SIG-M5 (cell line): ENCODE data around the gene HECTD3.
A peak's percentile ranks its signal among the peaks of the same experiment; 100 is the strongest.
"Not testable (repeated sequence)": the region's sequence is repeated elsewhere in the genome, so short reads cannot be mapped to it uniquely, and the experiment has no call there.

Experiments
- DNase-seq: peaks from one replicate; lab custom pipeline; 2025; lab: John Stamatoyannopoulos, UW

HECTD3 gene

DNA sequence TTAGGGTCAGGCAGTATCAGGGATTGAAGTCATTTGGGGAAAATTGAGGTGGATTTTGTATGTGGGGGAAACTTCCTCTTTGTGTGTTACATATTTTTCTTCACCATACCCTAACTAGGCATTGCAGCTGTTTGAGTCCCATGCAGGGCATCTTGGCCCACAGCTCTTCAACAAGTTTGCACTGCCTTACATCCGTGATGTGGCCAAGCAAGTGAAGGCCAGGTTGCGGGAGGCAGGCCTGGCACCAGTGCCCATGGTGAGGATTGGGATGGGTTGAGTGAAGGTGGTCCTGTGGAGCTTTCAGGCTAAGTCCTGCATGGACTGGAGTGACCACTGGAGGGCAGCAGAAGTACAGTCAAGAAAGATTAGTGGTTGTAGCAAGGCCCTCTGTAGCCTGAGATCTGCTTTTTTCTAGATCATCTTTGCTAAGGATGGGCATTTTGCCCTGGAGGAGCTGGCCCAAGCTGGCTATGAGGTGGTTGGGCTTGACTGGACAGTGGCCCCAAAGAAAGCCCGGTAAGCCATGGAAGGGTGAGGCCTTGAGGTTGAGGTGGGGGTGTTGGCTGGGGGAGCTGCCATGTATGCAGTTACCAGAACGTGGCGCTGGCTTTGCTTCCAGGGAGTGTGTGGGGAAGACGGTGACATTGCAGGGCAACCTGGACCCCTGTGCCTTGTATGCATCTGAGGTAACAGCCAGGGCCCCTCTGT, 3.4 kb upstream of the HECTD3 start:
- DNase-seq = no peak

GRCh38 chr1:45013551-45014209, 2.6 kb upstream of the HECTD3 start:
- DNase-seq = no peak

- DNase-seq = no peak
Observed at GRCh38 chr1:45012639-45013278, 1.6 kb upstream of the HECTD3 start.

DNA sequence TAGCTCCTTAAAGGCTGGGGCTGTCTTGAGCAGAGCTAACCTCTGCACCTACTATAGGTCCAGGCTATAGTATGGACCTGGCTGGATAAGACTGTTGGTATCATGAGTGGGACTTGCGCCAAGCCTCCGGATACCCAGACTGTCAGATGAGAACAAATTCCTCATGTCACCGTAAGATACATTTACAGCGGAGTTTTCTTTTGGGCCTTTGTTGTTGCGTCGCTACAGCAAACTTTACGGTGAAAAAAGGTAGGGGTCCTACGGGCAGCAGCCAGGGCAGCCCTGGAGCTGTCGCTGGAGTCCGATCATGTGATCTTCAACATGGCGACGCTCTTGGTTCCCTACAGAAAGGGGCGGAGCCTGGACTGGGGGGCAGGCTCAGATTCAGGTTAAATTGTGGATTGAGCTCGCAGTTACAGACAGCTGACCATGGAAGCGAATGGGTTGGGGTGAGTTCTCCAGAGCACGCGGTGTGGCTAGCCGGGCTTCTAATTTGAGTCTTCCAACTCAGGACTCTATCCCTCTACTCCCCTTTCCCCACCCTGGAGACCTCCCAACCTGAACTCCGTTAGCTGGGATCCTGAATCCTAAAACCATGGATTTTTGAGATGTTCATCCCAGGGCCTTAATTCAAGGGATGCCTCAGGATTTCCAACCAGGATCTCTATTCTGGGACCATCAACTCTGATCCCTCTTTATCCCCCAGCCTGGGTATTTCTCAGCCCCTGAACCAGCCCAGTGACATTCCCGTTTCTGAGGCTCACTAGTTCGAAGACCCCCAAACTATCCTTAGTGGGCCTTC, 914 bp upstream of the HECTD3 start, which contains the start of gene UROD:
Gene UROD (plus strand): TSS at position 418 of the 802 bp plus-strand sequence. CDS start 12 bp downstream, at position 430.
- peak; percentile 69 for DNase-seq

GRCh38 chr1:45009956-45010854, 919 bp downstream of the HECTD3 start:
- DNase-seq = no peak

- no peak for DNase-seq
Observed at GRCh38 chr1:45009296-45009865, 1.7 kb downstream of the HECTD3 start.

DNA sequence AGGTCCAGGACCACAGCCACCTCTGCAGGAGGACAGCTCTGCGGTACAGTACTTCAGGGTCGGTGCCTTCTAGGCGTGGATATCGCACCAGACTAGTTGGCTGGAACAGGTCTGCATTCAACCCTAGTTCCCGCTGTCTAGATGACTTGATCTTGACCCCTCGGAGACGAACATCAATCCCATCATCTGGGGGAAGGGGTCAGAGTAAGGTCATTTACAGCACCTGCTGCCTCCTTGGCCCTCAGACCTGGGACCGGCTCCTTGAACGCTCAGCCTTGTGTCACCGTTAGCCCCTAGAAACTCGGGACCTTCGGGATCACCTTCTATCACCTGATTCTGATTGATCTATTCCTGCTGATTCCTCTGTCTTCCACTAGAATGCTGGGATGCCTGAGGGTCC, 2.6 kb downstream of the HECTD3 start:
- DNase-seq = no peak

DNA sequence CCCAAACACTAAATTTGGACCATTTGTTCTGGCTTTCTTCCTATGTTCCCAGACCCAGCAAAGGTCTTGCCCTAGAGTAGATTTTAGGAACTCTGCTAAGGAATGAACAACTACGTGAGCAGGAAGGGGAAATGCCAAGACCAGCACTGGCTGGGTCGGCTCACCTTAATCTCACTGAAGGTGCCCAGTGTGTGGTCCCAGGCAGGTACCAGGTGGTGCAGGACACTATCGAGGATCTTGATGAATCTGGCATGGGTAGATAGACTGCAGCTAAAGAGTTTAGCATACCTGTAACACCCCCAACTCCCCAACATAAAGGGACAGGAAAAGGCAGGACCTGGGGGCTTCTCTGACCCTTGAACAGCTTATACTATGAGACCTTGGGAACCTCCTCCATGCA, 3.0 kb downstream of the HECTD3 start:
- no peak for DNase-seq

GRCh38 chr1:45007311-45007710, 3.8 kb downstream of the HECTD3 start:
- no peak for DNase-seq

- no peak for DNase-seq
Observed at GRCh38 chr1:45005761-45006160, 5.4 kb downstream of the HECTD3 start.

- no peak for DNase-seq
Observed at GRCh38 chr1:45004281-45004920, 6.7 kb downstream of the HECTD3 start.

DNA sequence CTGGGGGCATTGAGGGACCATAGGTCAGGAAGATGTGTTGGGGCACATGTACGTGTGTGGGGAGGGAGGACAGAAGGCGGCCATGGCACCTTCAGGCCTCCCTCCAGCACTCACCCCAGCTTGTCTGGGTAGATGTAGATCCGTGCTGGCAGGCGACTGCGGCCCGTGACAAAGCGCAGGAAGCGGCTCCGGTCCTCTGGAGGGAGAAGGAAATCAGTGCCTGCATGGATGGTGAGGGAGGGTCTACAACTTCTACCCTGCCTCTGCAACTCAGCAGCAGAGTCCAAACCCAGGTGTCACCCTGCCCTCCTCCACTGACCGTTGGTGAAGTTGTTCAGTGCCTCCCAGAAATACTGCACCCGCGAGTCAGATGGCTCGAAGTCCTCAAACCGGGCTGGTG, 7.4 kb downstream of the HECTD3 start:
- DNase-seq = no peak

DNA sequence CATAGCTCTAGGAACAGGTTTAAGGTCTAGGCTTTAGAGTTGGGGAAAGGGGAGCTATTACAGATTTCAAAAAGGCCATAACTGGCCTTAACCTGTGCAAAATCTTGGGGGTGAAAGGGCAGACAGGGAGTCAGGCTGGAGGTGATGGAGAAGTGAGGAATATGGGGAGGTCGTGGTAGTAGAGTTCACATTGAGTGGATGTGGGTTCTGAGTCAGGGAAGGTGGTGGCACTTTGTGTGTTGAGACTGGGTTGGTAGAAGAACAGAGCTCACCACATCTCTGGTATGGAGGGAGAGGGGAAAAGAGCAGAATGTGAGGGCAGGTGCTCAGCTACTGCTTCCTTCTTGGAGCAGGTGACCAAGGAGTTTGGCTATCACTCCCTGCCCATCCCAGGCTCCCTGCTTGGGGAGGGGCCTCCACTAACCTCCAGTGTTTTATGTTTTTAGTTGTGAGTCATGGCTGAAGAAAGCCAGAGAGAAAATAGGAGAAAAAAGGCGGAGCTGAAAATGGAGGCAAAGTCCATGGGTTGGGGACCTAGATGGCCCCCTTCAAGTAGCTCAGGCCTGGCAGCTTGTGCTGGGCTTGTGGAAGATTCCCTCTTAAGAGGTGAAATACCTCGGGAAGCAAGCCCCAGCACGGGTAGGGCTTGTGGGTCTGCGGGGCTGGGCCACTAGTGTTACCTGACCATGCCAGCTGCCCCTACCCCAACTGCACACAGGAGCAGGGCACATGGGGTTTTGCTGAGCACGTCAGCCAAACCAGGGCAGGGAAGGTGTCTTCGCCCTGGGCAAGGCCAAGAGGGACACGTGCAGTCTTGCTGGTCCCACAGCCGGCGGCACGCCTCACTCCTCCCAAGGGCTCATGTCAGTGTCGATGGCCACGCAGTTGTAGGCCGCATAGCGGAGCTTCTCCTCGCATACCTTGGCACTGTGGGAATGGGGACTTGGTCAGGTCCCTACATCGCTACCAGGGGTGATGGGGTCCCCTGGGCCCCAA, 8.2 kb downstream of the HECTD3 start:
- DNase-seq = no peak

GRCh38 chr1:45001576-45001975, 9.5 kb downstream of the HECTD3 start:
- DNase-seq = not testable (repeated sequence)

GRCh38 chr1:45001011-45001481, 10.1 kb downstream of the HECTD3 start:
- no peak for DNase-seq

- DNase-seq = no peak
Observed at GRCh38 chr1:44999232-44999631, 11.9 kb downstream of the HECTD3 start.

GRCh38 chr1:44995467-44996238, 15.5 kb downstream of the HECTD3 start:
- no peak for DNase-seq

DNA sequence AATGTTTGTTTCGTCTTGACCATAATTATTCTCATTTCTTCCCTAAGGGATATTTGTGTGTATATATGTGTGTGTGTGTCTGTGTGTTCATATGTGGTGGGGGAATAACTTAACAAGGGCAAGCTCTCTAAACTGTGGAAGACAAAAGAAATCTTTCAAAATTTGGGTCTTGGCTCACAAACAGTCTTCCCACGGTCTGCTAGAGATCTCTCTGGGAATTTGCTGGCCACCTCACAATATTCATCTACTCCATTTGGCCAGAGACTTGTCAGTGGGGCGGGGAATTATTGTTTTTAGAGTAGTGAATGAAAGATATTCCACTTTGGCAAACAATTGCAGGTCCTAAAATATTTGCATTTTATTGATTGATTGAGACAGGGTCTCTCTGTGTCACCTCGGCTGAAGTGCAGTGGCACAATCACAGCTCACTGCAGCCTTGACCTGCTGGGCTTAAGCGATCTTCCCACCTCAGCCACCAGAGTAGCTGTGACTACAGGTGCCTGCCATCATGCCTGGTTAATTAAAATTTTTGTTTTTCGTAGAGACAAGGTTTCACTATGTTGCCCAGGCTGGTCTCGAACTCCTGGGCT, 16.7 kb downstream of the HECTD3 start:
- DNase-seq = no peak
